Measurements from ENCODE around the gene TMEM250. TPM values are rescaled to one million over a fixed set of nuclear protein-coding genes. Genes with fewer than 3 reads are reported as not detected.

TMEM250 gene
- polyA plus RNA-seq, 1 donor (not counting 4 experiments of a cell fraction or from before 2014, with no cell fraction given) = 9.9 TPM

GRCh38 chr9:136122425-136123383, 4.0 kb upstream of the TMEM250 start:
- Histone ChIP-seq H3K27me3 (ENCODE audit: control insufficient read depth, extremely low read depth, insufficient read depth, low read length) (peaks cover 8% of the 10 kb centered on the region), H3K9ac (ENCODE audit: control insufficient read depth, extremely low read depth, insufficient read depth, low read length) (no peak overlapping the region), H3K4me1 (ENCODE audit: control insufficient read depth, extremely low read depth, insufficient read depth, low read length) (peaks cover 12% of the 10 kb centered on the region), H3K4me2 (ENCODE audit: control insufficient read depth, extremely low read depth, insufficient read depth, low read depth, low read length) (no peak overlapping the region), H3K27ac (ENCODE audit: control insufficient read depth, insufficient read depth, low read length) (no peak overlapping the region), H3K9me3 (ENCODE audit: control insufficient read depth, low read depth, low read length) (no peaks in the 10 kb centered on the region), H3K79me2 (ENCODE audit: control insufficient read depth, insufficient read depth, low read length) (peaks cover 4% of the 10 kb centered on the region), H4K20me1 (ENCODE audit: control insufficient read depth, extremely low read depth, insufficient read depth, low read length) (no peaks in the 10 kb centered on the region), H2AFZ (ENCODE audit: control insufficient read depth, low read length) (no peak overlapping the region), H3K9me1 (ENCODE audit: control insufficient read depth, extremely low read depth, insufficient read depth, low read length) (no peaks in the 10 kb centered on the region), H3K36me3 (ENCODE audit: control insufficient read depth in 2 of 2, extremely low read depth in 1 of 2, insufficient read depth in 2 of 2, low read length in 2 of 2) (no peaks in the 10 kb centered on the region), H3K4me3 (ENCODE audit: control insufficient read depth in 2 of 3, extremely low read depth in 1 of 3, insufficient read depth in 2 of 3, low read depth in 1 of 3, low read length in 3 of 3) (no peak overlapping the region)
- FAIRE-seq = no peak
- DNase-seq (ENCODE audit: low read depth, low spot score) = no peak
- dilution Hi-C loops (cut with MboI; ENCODE audit: extremely low pct_ligation_motif_present, low sequenced_read_pairs) = no loop called here
- TF ChIP-seq CTCF (optimal IDR thresholded peaks at IDR 0.05 in 1 of 3, IDR thresholded peaks at IDR 0.05 in 1 of 3, conservative IDR thresholded peaks at IDR 0.05 in 1 of 3; ENCODE audit: extremely low read depth in 1 of 3, insufficient read depth in 2 of 3, low read length in 3 of 3) (peak; percentile 81 to 99 (median 99)), EZH2 (IDR thresholded peaks at IDR 0.05; ENCODE audit: low read length) (no peak)

- Histone ChIP-seq H4K20me1 (ENCODE audit: control insufficient read depth, extremely low read depth, insufficient read depth, low read length) (no peaks in the 10 kb centered on the region), H3K4me2 (ENCODE audit: control insufficient read depth, extremely low read depth, insufficient read depth, low read depth, low read length) (no peak overlapping the region), H3K36me3 (ENCODE audit: control insufficient read depth in 2 of 2, extremely low read depth in 1 of 2, insufficient read depth in 2 of 2, low read length in 2 of 2) (no peaks in the 10 kb centered on the region), H2AFZ (ENCODE audit: control insufficient read depth, low read length) (no peak overlapping the region), H3K9me3 (ENCODE audit: control insufficient read depth, low read depth, low read length) (no peaks in the 10 kb centered on the region), H3K27ac (ENCODE audit: control insufficient read depth, insufficient read depth, low read length) (no peak overlapping the region), H3K9me1 (ENCODE audit: control insufficient read depth, extremely low read depth, insufficient read depth, low read length) (no peaks in the 10 kb centered on the region), H3K79me2 (ENCODE audit: control insufficient read depth, insufficient read depth, low read length) (peaks cover 13% of the 10 kb centered on the region), H3K4me3 (ENCODE audit: control insufficient read depth in 2 of 3, extremely low read depth in 1 of 3, insufficient read depth in 2 of 3, low read depth in 1 of 3, low read length in 3 of 3) (no peak overlapping the region), H3K27me3 (ENCODE audit: control insufficient read depth, extremely low read depth, insufficient read depth, low read length) (peaks cover under 1% of the 10 kb centered on the region), H3K9ac (ENCODE audit: control insufficient read depth, extremely low read depth, insufficient read depth, low read length) (no peak overlapping the region), H3K4me1 (ENCODE audit: control insufficient read depth, extremely low read depth, insufficient read depth, low read length) (peaks cover 19% of the 10 kb centered on the region)
- dilution Hi-C loops (cut with MboI; ENCODE audit: extremely low pct_ligation_motif_present, low sequenced_read_pairs) = no loop called here
- FAIRE-seq = no peak
- no peak for DNase-seq (ENCODE audit: low read depth, low spot score)
- TF ChIP-seq EZH2 (IDR thresholded peaks at IDR 0.05; ENCODE audit: low read length) (no peak), CTCF (optimal IDR thresholded peaks at IDR 0.05 in 1 of 3, IDR thresholded peaks at IDR 0.05 in 1 of 3, conservative IDR thresholded peaks at IDR 0.05 in 1 of 3; ENCODE audit: extremely low read depth in 1 of 3, insufficient read depth in 2 of 3, low read length in 3 of 3) (no peak)
Measured at GRCh38 chr9:136121801-136122200, 3.1 kb upstream of the TMEM250 start.

Data from keratinocyte (primary cell).